ENCODE data around the gene UFD1. TPM values are rescaled to one million over a fixed set of nuclear protein-coding genes. Genes with fewer than 3 reads are reported as not detected.

UFD1 gene
- total and polyA plus RNA-seq, 11 donors, result 28.7 to 80.5 (median 43.0) TPM

DNA sequence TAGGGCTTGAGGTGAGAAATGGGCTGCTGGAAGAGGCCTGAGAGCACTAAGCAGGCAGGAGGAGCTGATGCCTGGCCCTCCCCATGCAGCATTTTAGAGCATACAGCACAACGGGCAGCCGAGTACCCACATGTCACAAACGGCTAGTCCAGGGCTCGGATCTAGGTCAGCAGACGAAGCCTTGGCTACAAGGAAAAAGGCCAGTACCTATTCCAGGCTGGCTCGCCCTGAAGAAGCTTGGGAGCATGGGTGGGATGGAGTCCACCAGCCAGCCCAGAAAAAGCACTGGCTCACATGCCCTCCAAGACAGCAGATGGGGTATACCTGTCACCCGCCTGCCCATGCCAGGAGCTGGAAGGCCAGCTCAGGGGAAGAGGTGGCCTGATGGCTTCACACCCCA lies 9.6 kb downstream of the UFD1 start:
- Histone ChIP-seq H3K27me3 (no peaks in the 10 kb centered on the region), H3K4me3 (no peak overlapping the region), H3K36me3 (peaks cover 2 to 100% (median 99%) of the 10 kb centered on the region in 9 donors), H3K27ac (no peak overlapping the region), H3K4me1 (peaks cover 0 to under 1% (median 0%) of the 10 kb centered on the region in 12 donors), H3K9me3 (no peaks in the 10 kb centered on the region)
- intact Hi-C loops (cut with DNase I), result loop anchor here in 1 of 10 donors (10.0 kb wide), 2 partner anchors 85 to 275 kb away; no protein-coding TSS in a partner anchor
- TF ChIP-seq, protein P1, sequence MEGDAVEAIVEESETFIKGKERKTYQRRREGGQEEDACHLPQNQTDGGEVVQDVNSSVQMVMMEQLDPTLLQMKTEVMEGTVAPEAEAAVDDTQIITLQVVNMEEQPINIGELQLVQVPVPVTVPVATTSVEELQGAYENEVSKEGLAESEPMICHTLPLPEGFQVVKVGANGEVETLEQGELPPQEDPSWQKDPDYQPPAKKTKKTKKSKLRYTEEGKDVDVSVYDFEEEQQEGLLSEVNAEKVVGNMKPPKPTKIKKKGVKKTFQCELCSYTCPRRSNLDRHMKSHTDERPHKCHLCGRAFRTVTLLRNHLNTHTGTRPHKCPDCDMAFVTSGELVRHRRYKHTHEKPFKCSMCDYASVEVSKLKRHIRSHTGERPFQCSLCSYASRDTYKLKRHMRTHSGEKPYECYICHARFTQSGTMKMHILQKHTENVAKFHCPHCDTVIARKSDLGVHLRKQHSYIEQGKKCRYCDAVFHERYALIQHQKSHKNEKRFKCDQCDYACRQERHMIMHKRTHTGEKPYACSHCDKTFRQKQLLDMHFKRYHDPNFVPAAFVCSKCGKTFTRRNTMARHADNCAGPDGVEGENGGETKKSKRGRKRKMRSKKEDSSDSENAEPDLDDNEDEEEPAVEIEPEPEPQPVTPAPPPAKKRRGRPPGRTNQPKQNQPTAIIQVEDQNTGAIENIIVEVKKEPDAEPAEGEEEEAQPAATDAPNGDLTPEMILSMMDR (IDR thresholded peaks at IDR 0.05), result no peak
- no peak for TF ChIP-seq POLR2A (IDR thresholded peaks at IDR 0.05)
- WGBS, 4 donors, result 92 to 98% (median 96%) methylated on average over 6 to 7 of the region's 7 CpGs
- DNase-seq (no peak), ATAC-seq (no peak)

DNA sequence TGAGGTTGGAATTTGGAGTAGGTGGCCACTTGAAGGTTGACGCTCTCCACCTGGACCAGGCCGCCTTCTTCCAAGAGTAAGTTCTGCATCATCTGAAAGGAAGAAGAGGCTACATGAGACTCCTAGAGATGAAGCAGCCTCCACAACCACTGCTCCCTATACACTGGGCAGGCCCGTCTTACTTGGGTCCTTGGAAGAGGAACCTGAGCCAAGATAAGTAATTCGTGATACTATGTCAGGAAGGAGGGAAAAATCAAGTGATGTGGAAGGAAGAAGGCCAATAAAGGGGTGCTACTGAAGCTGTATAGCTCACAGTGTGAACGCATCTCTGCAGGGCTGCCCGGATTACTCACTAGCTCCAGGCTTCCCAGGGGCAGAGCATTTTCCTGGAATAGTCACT lies 11.1 kb downstream of the UFD1 start:
- intact Hi-C loops (cut with DNase I), result loop anchor here in 1 of 10 donors (10.0 kb wide), 2 partner anchors 83 to 273 kb away; no protein-coding TSS in a partner anchor
- no peaks in the 10 kb centered on the region for H3K9me3 ChIP-seq
- ATAC-seq, result no peak
- H3K27me3 ChIP-seq, result no peaks in the 10 kb centered on the region
- H3K4me1 ChIP-seq, result peaks cover 0 to 7% (median 0%) of the 10 kb centered on the region in 12 donors
- WGBS, 4 donors, result 91 to 95% (median 93%) methylated on average over 6 of the region's 6 CpGs
- no peak for DNase-seq
- peaks cover 2 to 100% (median 99%) of the 10 kb centered on the region in 9 donors for H3K36me3 ChIP-seq
- H3K4me3 ChIP-seq, result no peak overlapping the region
- no peak overlapping the region for H3K27ac ChIP-seq
- TF ChIP-seq, protein P1 (IDR thresholded peaks at IDR 0.05), result no peak

DNA sequence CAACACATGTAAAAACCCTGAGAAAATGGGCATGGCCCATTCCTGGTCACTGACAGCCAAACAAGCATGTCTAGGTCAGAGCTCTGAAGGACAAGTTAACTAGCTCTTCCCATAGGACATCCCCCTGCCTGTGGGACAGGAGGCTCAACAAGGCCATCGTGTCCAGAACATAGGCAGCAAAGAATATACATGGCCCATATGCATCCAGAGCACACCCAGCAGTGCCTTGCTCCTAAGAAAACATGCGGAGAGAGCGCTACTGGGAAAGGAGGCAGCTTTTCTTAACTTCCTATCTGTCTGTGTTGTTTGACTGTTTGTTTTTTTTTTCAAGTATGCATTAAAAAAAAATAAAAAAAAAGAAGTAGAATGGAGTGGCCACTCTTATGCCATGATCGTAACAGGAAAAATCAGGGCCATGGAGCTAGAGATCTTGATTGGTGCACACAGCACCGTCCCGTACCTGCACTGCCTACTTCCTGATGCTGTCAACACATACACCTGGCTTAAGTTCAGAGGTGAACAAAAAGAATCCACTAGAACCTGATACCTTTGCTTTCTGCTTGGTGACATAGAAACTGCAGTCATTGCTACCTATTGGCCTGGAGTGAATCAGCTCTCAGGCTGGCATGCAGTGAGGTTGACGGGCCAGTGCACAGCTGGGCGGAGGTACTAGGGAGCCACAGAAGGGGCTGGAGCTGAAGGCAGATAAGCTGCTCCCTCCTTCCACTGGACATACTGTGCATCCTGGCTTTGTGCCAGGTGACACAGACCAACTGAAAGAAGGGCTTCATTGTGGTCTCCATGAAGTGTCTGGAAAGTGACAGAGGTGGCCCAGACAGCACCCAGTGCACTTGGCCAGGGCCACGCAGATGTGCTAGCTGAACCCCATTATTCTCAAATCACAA lies 11.9 kb downstream of the UFD1 start:
- WGBS, 4 donors, result 88 to 94% (median 92%) methylated on average over 9 of the region's 9 CpGs
- no peak for ATAC-seq
- Histone ChIP-seq H3K4me3 (no peak overlapping the region), H3K27me3 (no peaks in the 10 kb centered on the region), H3K27ac (no peak overlapping the region), H3K4me1 (peaks cover 0 to 7% (median 0%) of the 10 kb centered on the region in 12 donors), H3K36me3 (peaks cover 2 to 100% (median 99%) of the 10 kb centered on the region in 9 donors), H3K9me3 (no peaks in the 10 kb centered on the region)
- no peak for DNase-seq
- intact Hi-C loops (cut with DNase I), result loop anchor here in 1 of 10 donors (10.0 kb wide), 2 partner anchors 82 to 272 kb away; no protein-coding TSS in a partner anchor
- TF ChIP-seq POLR2A (IDR thresholded peaks at IDR 0.05), result no peak
- TF ChIP-seq, protein P1 (IDR thresholded peaks at IDR 0.05), result no peak

DNA sequence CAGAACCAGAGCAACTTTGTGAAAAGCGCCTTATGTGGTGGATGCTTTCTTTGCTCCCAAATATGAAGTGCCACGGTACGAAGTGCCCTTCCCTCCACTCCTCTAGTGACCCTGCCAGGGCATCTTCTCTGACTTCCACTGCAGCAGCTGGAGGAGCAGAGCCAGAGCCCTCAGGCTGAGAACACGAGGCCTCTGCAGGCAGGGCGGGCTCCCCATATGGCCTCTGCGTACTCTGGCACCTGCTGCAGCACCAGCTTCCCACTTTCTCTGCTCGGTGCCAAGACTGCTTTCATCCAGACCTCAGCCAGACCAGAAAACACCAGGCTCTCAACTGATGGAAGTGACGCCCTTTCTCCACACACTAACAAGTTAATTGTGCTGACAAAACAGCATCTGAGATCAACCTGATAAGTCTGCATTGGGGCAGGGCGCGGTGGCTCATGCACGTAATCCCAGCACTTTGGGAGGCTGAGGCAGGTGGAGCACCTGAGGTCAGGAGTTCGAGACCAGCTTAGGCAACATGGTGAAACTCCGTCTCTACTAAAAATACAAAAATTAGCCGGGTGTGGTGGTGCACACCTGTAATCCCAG lies 12.8 kb downstream of the UFD1 start:
- TF ChIP-seq, protein P1 (IDR thresholded peaks at IDR 0.05), result no peak
- TF ChIP-seq POLR2A (IDR thresholded peaks at IDR 0.05), result no peak
- no peak for ATAC-seq
- intact Hi-C loops (cut with DNase I), result loop anchor here in 1 of 10 donors (10.0 kb wide), 2 partner anchors 81 to 271 kb away; no protein-coding TSS in a partner anchor
- Histone ChIP-seq H3K36me3 (peaks cover 2 to 100% (median 98%) of the 10 kb centered on the region in 9 donors), H3K27me3 (no peaks in the 10 kb centered on the region), H3K9me3 (no peaks in the 10 kb centered on the region), H3K4me1 (peaks cover 0 to 7% (median 0%) of the 10 kb centered on the region in 12 donors), H3K27ac (no peak overlapping the region), H3K4me3 (no peak overlapping the region)
- no peak for DNase-seq
- WGBS, 4 donors, result 81 to 93% (median 92%) methylated on average over 10 to 14 of the region's 14 CpGs
